Vagina (tissue), 2 donors: ENCODE results near the gene ADRB1.

Experiments
- POLR2A ChIP-seq, 2 donors: fragments of 450-650 bp; IDR thresholded peaks; one replicate each; pipeline ENCODE4 v1.6.1; 2017; ENCODE audit warnings: antibody characterized with exemption in 2 of 2, mild to moderate bottlenecking in 2 of 2, moderate library complexity in 2 of 2
- POLR2AphosphoS5 ChIP-seq, 2 donors: sonication (generic); formaldehyde crosslinking; IDR thresholded peaks; one replicate each; pipeline ENCODE4 v1.9.0; 2017; ENCODE audit warnings: antibody characterized with exemption in 2 of 2, mild to moderate bottlenecking in 2 of 2, low read depth in 1 of 2; ENCODE audit not compliant: insufficient read depth in 1 of 2
- TF ChIP-seq, protein P1 (sequence below), 3 experiments: fragments of 450-650 bp in 2 of 3; fragments of 200-600 bp in 1 of 3; sonication (generic) in 1 of 3; IDR thresholded peaks; one replicate each; pipeline ENCODE4 v1.5.1; 2017 to 2019; ENCODE audit warnings: antibody characterized with exemption in 3 of 3, mild to moderate bottlenecking in 2 of 3, moderate library complexity in 2 of 3

DNA sequence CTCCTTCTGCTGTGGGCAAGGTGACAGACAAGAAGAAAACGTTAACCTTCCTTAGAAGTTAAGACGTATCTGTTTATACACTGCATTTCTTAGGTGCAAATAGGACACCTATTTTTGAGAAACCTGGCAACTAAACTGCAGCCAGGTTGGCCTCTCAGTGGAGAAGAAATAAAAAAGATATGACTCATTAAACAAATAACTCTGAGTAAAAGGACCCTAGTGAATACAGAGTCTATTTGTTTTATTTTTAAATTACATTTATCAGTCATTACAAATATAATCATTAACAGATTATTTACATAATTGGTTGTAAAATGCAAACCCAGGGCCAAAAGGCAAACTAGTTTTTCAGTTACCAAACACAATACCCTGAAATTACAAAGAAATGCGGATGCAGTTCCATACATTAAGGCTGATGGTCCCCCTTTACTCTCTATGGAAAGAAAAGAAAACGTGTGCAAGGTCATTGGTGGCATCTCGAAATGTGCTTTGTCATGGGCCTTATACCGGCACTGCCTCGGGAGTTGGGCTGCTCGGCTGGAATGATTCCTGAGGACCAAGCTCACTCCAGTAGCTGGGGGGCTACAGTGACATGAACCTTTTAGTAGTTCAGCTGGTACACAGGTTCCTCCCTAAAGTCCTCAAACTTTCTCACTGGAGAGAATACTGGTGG, 38.4 kb downstream of the ADRB1 start:
- TF ChIP-seq POLR2AphosphoS5 (IDR thresholded peaks at IDR 0.05; ENCODE audit: insufficient read depth in 1 of 2, low read depth in 1 of 2) (no peak), POLR2A (IDR thresholded peaks at IDR 0.05) (no peak)
- TF ChIP-seq, protein P1, sequence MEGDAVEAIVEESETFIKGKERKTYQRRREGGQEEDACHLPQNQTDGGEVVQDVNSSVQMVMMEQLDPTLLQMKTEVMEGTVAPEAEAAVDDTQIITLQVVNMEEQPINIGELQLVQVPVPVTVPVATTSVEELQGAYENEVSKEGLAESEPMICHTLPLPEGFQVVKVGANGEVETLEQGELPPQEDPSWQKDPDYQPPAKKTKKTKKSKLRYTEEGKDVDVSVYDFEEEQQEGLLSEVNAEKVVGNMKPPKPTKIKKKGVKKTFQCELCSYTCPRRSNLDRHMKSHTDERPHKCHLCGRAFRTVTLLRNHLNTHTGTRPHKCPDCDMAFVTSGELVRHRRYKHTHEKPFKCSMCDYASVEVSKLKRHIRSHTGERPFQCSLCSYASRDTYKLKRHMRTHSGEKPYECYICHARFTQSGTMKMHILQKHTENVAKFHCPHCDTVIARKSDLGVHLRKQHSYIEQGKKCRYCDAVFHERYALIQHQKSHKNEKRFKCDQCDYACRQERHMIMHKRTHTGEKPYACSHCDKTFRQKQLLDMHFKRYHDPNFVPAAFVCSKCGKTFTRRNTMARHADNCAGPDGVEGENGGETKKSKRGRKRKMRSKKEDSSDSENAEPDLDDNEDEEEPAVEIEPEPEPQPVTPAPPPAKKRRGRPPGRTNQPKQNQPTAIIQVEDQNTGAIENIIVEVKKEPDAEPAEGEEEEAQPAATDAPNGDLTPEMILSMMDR (IDR thresholded peaks at IDR 0.05): no peak
